HG03025 (cell line): ENCODE measurements around the gene YY1.
A peak's percentile ranks its signal among the peaks of the same experiment; 100 is the strongest.
"Not testable (repeated sequence)": the region's sequence is repeated elsewhere in the genome, so short reads cannot be mapped to it uniquely, and the experiment has no call there.

ENCODE experiments used
- ATAC-seq: cut with Tn5 transposase; IDR thresholded peaks from one replicate; pipeline ENCODE4 v1.9.1; 2021; ENCODE audit warnings: mild to moderate bottlenecking, moderate library complexity; ENCODE audit not compliant: unreplicated experiment, low FRiP score

Gene YY1

GRCh38 chr14:100309028-100309737 lies 70.2 kb downstream of the YY1 start:
- ATAC-seq = no peak

GRCh38 chr14:100312110-100312876 lies 73.3 kb downstream of the YY1 start:
- ATAC-seq = not testable (repeated sequence)

DNA sequence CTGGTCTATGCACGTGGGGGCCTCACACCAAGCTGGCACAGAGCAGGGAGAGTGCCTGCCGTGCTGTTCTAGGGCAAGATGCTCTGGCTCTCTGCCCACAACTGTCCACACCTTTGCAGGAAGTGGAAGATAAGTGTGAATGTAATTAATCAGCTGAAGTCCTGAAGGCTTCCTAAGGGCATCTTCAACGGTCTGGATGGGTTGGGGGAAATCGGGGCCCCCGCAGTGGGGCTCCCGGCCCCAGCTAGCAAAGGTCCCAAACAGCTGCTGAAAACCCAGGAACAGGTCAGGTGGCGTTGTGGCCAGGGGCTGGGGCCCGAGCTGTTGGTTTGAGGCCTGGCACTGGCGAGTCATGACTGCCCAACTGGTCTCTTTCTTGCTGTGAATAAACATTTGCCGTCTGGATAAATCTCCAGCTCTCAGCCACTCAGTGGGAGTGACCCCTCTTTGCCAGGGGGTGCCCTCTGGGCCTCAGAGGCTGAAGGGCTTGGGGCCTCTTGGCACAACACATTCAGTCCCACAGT lies 74.0 kb downstream of the YY1 start:
- ATAC-seq = no peak

GRCh38 chr14:100313464-100314230 lies 74.7 kb downstream of the YY1 start:
- no peak for ATAC-seq

DNA sequence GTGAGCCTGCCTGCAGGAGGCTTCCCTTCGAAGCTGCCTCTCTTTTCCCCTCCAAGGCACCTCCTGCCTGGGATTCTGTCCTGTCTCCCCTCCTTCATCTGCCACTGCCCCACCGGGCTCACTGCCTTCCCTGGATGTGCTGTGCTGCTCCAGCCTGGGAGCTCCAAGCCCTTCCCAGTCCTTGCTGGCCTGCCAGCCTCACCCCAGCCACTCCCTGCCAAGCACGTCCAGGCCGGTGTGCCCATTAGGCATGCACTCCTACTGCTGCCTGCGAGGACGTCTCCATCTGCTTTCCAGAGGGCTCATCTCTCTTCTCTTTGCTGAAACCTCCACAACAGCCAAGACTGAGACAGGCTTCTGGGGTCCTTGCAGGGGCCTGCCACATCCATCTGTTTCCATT lies 75.8 kb downstream of the YY1 start:
- no peak for ATAC-seq

DNA sequence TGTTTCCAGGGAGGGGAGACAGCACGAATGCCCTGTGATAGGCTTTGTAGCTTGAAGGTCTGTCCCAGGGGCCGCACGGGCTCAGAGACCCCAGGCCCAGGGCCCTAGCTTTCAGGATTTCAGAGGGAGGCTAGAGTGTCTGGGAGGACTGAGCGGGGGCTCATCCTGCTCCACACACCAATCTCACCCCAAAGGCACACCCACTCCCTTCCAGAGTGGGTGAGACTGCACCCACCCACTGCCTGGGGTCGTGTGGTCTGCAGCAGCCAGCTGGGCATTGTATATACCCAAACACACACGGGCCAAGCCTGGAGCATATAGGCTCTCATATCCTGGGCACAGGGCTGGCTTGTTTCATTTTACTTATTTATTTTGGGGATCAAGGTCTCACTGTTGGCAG lies 78.4 kb downstream of the YY1 start:
- no peak for ATAC-seq

- peak; percentile 81 for ATAC-seq
Measured at GRCh38 chr14:100317912-100318808, 79.2 kb downstream of the YY1 start.

DNA sequence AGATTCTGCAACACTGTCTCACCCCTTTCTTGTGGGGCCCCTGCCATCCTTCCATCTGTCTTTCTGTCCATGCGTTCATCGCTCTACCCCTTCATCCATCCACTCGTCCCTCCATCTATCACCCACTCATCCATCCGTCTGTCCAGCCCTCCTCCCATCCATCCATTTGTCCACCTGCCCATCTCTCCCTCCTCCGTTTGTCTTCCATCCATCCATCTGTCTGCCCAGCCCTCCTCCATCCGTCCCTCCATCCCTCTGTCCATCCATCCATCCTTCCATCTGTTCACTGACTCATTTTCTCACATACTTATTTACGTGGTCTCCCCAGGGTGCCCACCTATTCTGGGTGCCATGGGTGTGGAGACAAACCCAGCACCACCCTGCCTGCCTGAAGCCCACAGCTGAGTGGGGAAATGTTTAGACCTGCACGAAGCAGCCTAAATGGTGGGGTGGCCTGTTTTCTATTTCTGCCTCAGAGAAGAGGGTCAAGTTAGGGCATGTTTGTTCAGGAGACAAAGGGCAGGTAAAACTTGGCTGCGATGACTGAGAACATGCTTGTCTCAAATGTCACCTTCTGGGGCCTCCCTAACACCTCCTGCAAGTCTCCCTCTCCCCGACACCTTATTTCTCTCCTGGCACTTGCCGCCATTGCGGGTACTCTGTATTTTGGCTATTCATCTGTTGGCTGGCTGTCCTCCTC lies 81.4 kb downstream of the YY1 start:
- no peak for ATAC-seq

- no peak for ATAC-seq
Measured at GRCh38 chr14:100321473-100322137, 82.7 kb downstream of the YY1 start.

DNA sequence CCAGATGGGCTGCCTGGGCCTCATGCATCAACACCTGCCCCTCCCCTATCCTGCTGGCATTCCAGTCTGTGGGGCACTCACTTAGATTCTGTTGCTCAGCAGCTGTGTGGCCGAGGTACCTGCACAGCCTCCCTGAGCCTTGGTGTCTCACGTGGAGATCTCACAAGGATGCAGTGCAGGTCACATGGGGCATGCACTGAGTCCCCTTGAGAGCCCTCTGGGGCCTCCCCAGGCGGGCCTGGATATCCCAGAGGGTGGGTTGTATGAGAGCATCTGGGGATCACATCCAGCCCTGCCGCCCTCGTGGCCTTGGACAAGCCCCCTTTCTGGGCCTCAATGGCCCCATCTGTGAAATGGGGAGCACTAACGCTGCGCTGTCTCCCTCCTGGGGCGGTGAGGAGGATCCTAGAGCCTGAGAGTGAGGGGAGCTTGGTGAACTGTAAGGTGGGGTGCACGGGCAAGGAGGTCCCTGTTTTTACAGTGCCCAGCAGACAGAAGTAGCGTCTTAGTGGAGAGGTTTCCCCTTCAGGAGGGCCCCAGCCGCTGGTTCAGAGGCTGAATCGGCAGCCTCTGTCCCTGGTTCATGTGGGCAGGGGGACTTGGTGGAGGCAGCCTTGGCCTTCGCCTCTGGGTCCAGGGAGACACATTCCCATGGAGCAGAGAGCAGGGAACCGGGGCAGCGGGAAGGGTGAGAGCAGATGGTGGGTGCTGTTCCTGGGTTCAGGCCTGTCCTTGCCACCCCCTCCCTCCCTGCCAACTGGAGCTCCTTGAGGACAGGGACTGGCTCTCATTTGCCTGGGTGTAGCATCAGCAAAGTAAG lies 83.4 kb downstream of the YY1 start:
- no peak for ATAC-seq

GRCh38 chr14:100323121-100323941 lies 84.4 kb downstream of the YY1 start, which contains the start of gene SLC25A47:
Gene SLC25A47, plus strand, starts transcription at chr14:100323339. Its CDS starts 76 bp downstream, at chr14:100323415.
- ATAC-seq = no peak

DNA sequence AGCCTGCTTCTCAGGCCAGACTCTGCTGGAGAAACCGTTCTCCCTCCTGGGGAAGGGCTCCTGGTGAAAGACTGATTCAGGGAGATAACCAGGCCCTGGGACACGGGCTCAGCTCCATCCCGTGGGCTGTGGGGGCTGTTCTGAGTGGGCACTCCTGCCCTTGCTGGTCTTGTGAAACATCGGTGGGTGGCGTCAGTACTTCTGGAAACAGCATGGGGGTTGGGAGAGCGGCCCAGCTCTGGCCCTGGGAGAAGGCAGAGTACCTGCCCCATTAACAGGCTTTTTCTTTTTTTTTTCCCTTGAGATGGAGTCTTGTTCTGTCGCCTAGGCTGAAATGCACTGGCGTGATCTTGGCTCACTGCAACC lies 85.0 kb downstream of the YY1 start:
- no peak for ATAC-seq

DNA sequence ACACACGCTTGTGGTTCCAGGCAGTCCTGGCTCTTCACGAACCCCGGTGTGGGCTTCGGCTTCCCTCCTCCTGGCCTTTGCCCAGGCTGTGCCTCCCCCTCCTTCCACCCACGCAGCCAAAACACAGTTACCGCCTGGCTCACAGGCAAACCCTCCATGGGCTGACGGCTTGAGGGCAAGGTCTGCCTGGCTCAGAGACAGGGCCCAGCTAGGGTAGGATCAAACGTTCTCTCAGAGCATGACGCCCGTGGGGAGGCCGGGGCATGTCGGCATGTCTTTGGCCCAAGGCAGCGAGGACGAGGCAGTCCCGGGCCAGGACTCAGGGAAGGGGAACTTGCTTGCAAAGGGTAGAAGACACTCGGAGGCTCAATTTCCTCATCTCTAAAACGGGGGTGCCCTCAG lies 86.3 kb downstream of the YY1 start:
- no peak for ATAC-seq

- no peak for ATAC-seq
Measured at GRCh38 chr14:100325958-100326357, 87.0 kb downstream of the YY1 start.

GRCh38 chr14:100327128-100327527 lies 88.2 kb downstream of the YY1 start:
- ATAC-seq = no peak

GRCh38 chr14:100328495-100329163 lies 89.7 kb downstream of the YY1 start:
- no peak for ATAC-seq
